H9 (cell line): ENCODE results near the gene FAR1. TPM values are rescaled to one million over a fixed set of nuclear protein-coding genes. Genes with fewer than 3 reads are reported as not detected.

Source experiments
- DNase-seq: peaks from one replicate; pipeline ENCODE4 v3.0.0-alpha.2; 2017
- H2AFZ ChIP-seq: one replicate; pipeline ENCODE4 v1.6.1; 2013; ENCODE audit warnings: mild to moderate bottlenecking, low read length, control low read depth, moderate library complexity
- H2AK5ac ChIP-seq: 2 replicates; pipeline ENCODE4 v1.6.1; 2013; ENCODE audit warnings: low read length, control low read depth, mixed read lengths; ENCODE audit not compliant: insufficient read length
- H2BK120ac ChIP-seq: one replicate; pipeline ENCODE4 v1.6.1; 2013; ENCODE audit warnings: low read depth, mild to moderate bottlenecking, low read length, control low read depth, inconsistent platforms; ENCODE audit not compliant: poor library complexity, severe bottlenecking
- H2BK12ac ChIP-seq: 2 replicates; pipeline ENCODE4 v1.6.1; 2013; ENCODE audit warnings: low read length, control low read depth, mixed read lengths, low read depth; ENCODE audit not compliant: insufficient read length
- H2BK15ac ChIP-seq: 2 replicates; pipeline ENCODE4 v1.6.1; 2013; ENCODE audit warnings: low read depth, low read length, control low read depth
- H2BK20ac ChIP-seq: one replicate; pipeline ENCODE4 v1.6.1; 2013; ENCODE audit warnings: low read depth, mild to moderate bottlenecking, low read length, control low read depth, inconsistent platforms; ENCODE audit not compliant: poor library complexity, severe bottlenecking
- H2BK5ac ChIP-seq: 2 replicates; pipeline ENCODE4 v1.6.1; 2013; ENCODE audit warnings: low read length, control low read depth, mixed read lengths; ENCODE audit not compliant: insufficient read length
- H3K14ac ChIP-seq: 2 replicates; pipeline ENCODE4 v1.6.1; 2013; ENCODE audit warnings: low read length, control low read depth; ENCODE audit not compliant: insufficient read depth
- H3K18ac ChIP-seq: 2 replicates; pipeline ENCODE4 v1.6.1; 2013; ENCODE audit warnings: low read depth, mild to moderate bottlenecking, mixed read lengths, low read length, control low read depth; ENCODE audit not compliant: insufficient read length
- H3K23ac ChIP-seq: 2 replicates; pipeline ENCODE4 v1.6.1; 2013; ENCODE audit warnings: low read length, control low read depth, mixed read lengths, low read depth; ENCODE audit not compliant: insufficient read length
- H3K23me2 ChIP-seq: 2 replicates; pipeline ENCODE4 v1.6.1; 2013; ENCODE audit warnings: low read depth, mild to moderate bottlenecking, mixed read lengths, low read length, control low read depth; ENCODE audit not compliant: insufficient read length, poor library complexity, severe bottlenecking
- H3K27ac ChIP-seq: 2 replicates; pipeline ENCODE4 v1.5.1; 2013; ENCODE audit warnings: low read length, control low read depth, mixed read lengths, low read depth; ENCODE audit not compliant: insufficient read length
- H3K27me3 ChIP-seq: 2 replicates; pipeline ENCODE4 v1.6.1; 2013; ENCODE audit warnings: low read length, control low read depth, inconsistent platforms; ENCODE audit not compliant: insufficient read depth
- H3K4ac ChIP-seq: 2 replicates; pipeline ENCODE4 v1.6.1; 2013; ENCODE audit warnings: low read depth, mild to moderate bottlenecking, control low read depth, inconsistent platforms, low read length, moderate library complexity
- H3K4me1 ChIP-seq: 2 replicates; pipeline ENCODE4 v1.6.1; 2013; ENCODE audit warnings: low read length, control low read depth, inconsistent platforms; ENCODE audit not compliant: insufficient read depth
- H3K4me2 ChIP-seq: 2 replicates; pipeline ENCODE4 v1.6.1; 2013; ENCODE audit warnings: low read length, control low read depth, mixed read lengths; ENCODE audit not compliant: insufficient read length, insufficient read depth
- H3K56ac ChIP-seq: 2 replicates; pipeline ENCODE4 v1.6.1; 2013; ENCODE audit warnings: low read depth, mild to moderate bottlenecking, mixed read lengths, low read length, control low read depth; ENCODE audit not compliant: insufficient read length
- H3K79me1 ChIP-seq: 2 replicates; pipeline ENCODE4 v1.6.1; 2013; ENCODE audit warnings: low read depth, mild to moderate bottlenecking, moderate library complexity, low read length, control low read depth, inconsistent platforms; ENCODE audit not compliant: insufficient read depth, poor library complexity, severe bottlenecking
- H3K79me2 ChIP-seq: 2 replicates; pipeline ENCODE4 v1.6.1; 2013; ENCODE audit warnings: low read length, control low read depth, inconsistent platforms; ENCODE audit not compliant: insufficient read depth
- H3K9ac ChIP-seq: 2 replicates; pipeline ENCODE4 v1.6.1; 2013; ENCODE audit warnings: low read length, control low read depth, mixed read lengths; ENCODE audit not compliant: insufficient read length; ENCODE audit errors: extremely low read depth
- H3K9me3 ChIP-seq: one replicate; pipeline ENCODE4 v1.6.1; 2013; ENCODE audit warnings: low read depth, low read length, inconsistent platforms; ENCODE audit not compliant: control insufficient read depth
- H3T11ph ChIP-seq: one replicate; pipeline ENCODE4 v1.6.1; 2013; ENCODE audit warnings: mild to moderate bottlenecking, low read length, control low read depth, inconsistent platforms
- H4K20me1 ChIP-seq: one replicate; pipeline ENCODE4 v1.6.1; 2013; ENCODE audit not compliant: control insufficient read depth, insufficient read length, insufficient read depth
- H4K5ac ChIP-seq: 2 replicates; pipeline ENCODE4 v1.6.1; 2013; ENCODE audit warnings: low read depth, mild to moderate bottlenecking, mixed read lengths, low read length, control low read depth; ENCODE audit not compliant: insufficient read length
- H4K8ac ChIP-seq: replicated peaks from 2 replicates; pipeline ENCODE4 v1.6.1; 2013; ENCODE audit warnings: low read length, control low read depth, mixed read lengths, low read depth; ENCODE audit not compliant: insufficient read length
- H4K91ac ChIP-seq: 2 replicates; pipeline ENCODE4 v1.6.1; 2013; ENCODE audit warnings: low read depth, mild to moderate bottlenecking, moderate library complexity, mixed read lengths, low read length, control low read depth; ENCODE audit not compliant: insufficient read length
- H3K27ac Mint-ChIP-seq, 3 experiments: 2 replicates in 2 of 3; 3 replicates in 1 of 3; pipeline ENCODE4 v1.8.0; 2020 to 2021; ENCODE audit warnings: mixed read lengths in 3 of 3, mild to moderate bottlenecking in 1 of 3, moderate library complexity in 1 of 3
- H3K27me3 Mint-ChIP-seq: 2 replicates; pipeline ENCODE4 v1.8.0; 2021; ENCODE audit warnings: low read depth, mild to moderate bottlenecking, moderate library complexity, mixed read lengths
- H3K36me3 Mint-ChIP-seq, 3 experiments: 2 replicates in 2 of 3; 3 replicates in 1 of 3; pipeline ENCODE4 v1.8.0; 2020 to 2021; ENCODE audit warnings: low read depth in 3 of 3, mixed read lengths in 3 of 3; ENCODE audit not compliant: insufficient read depth in 1 of 3
- H3K4me1 Mint-ChIP-seq, 2 experiments: 2 replicates each; pipeline ENCODE4 v1.8.0; 2020; ENCODE audit warnings: mixed read lengths in 2 of 2
- H3K4me3 Mint-ChIP-seq, 2 experiments: 2 replicates in 1 of 2; 3 replicates in 1 of 2; pipeline ENCODE4 v1.8.0; 2020 to 2021; ENCODE audit warnings: mild to moderate bottlenecking in 2 of 2, mixed read lengths in 2 of 2, moderate library complexity in 1 of 2
- H3K9me3 Mint-ChIP-seq, 2 experiments: 2 replicates in 1 of 2; 3 replicates in 1 of 2; pipeline ENCODE4 v1.8.0; 2020; ENCODE audit warnings: mild to moderate bottlenecking in 2 of 2, mixed read lengths in 2 of 2, moderate library complexity in 1 of 2
- CTCF ChIP-seq: fragments of 200-600 bp; sonication (generic); conservative IDR thresholded peaks from 3 replicates; pipeline ENCODE4 v1.8.0; 2021; ENCODE audit warnings: antibody characterized with exemption, mild to moderate bottlenecking
- total RNA-seq: library from RNA; stranded (reverse); gene quantifications from 2 replicates; pipeline ENCODE4 v1.2.1, GENCODE V29; 2021

FAR1 gene
- total RNA-seq, 1 experiment from 2014 or later = 72.5 TPM

- H3K9me3 ChIP-seq = no peaks in the 10 kb centered on the region
- no peak overlapping the region for H3K27ac Mint-ChIP-seq
- no peak overlapping the region for H3K23ac ChIP-seq
- H2BK5ac ChIP-seq = no peak overlapping the region
- H4K8ac ChIP-seq = no peak overlapping the region
- H3K18ac ChIP-seq = no peak overlapping the region
- H3K36me3 Mint-ChIP-seq = peaks cover 9 to 44% (median 33%) of the 10 kb centered on the region in 3 experiments; a peak in 6 of 7 replicates
- H3K4me1 ChIP-seq = no peaks in the 10 kb centered on the region
- H3K79me2 ChIP-seq = no peaks in the 10 kb centered on the region
- no peaks in the 10 kb centered on the region for H3K27me3 Mint-ChIP-seq
- no peaks in the 10 kb centered on the region for H3K27me3 ChIP-seq
- H3K4ac ChIP-seq = no peak overlapping the region
- H3K79me1 ChIP-seq = no peaks in the 10 kb centered on the region
- H2BK15ac ChIP-seq = no peak overlapping the region
- H2AK5ac ChIP-seq = no peak overlapping the region
- H3K9ac ChIP-seq = no peak overlapping the region
- H3K9me3 Mint-ChIP-seq = no peaks in the 10 kb centered on the region
- H2AFZ ChIP-seq = no peak overlapping the region
- no peak for DNase-seq
- no peak overlapping the region for H4K91ac ChIP-seq
- no peak overlapping the region for H3K14ac ChIP-seq
- TF ChIP-seq CTCF = no peak
- no peak overlapping the region for H2BK12ac ChIP-seq
- no peak overlapping the region for H3K4me3 Mint-ChIP-seq
- no peak overlapping the region for H3K4me2 ChIP-seq
- no peaks in the 10 kb centered on the region for H3K23me2 ChIP-seq
- no peak overlapping the region for H3K56ac ChIP-seq
- no peak overlapping the region for H3K27ac ChIP-seq
- no peak overlapping the region for H4K5ac ChIP-seq
- H3K4me1 Mint-ChIP-seq = peaks cover 16 to 18% of the 10 kb centered on the region in 2 experiments
- H4K20me1 ChIP-seq = no peaks in the 10 kb centered on the region
- no peak overlapping the region for H2BK20ac ChIP-seq
- no peak overlapping the region for H3T11ph ChIP-seq
- H2BK120ac ChIP-seq = no peak overlapping the region
Measured at GRCh38 chr11:13705710-13706109, 37.2 kb downstream of the FAR1 start.
